Liver (tissue), 3 donors: ENCODE measurements around the gene CDH18.

Experiments
- EGR1 ChIP-seq, 2 donors: IDR thresholded peaks; 2 replicates each; pipeline ENCODE4 v1.6.1; 2016 to 2018; ENCODE audit warnings: antibody characterized with exemption in 2 of 2, low read depth in 2 of 2
- GABPA ChIP-seq, 2 donors: IDR thresholded peaks in 1 of 2; conservative IDR thresholded peaks in 1 of 2; 2 replicates each; pipeline ENCODE4 v1.6.1; 2016; ENCODE audit warnings: antibody characterized with exemption in 2 of 2, mild to moderate bottlenecking in 1 of 2, moderate library complexity in 1 of 2
- TF ChIP-seq, protein P1 (sequence below): fragments of 150-350 bp; IDR thresholded peaks from 2 replicates; pipeline ENCODE4 v1.5.1; 2017; ENCODE audit warnings: improper control_type of control experiment, low read depth, low read length; ENCODE audit not compliant: missing input control
- TF ChIP-seq, protein P2 (sequence below): IDR thresholded peaks from 2 replicates; pipeline ENCODE4 v1.6.1; 2016; ENCODE audit warnings: antibody characterized with exemption, mild to moderate bottlenecking
- donor health status: healthy.
- donor health status: healthy.

GRCh38 chr5:19874811-19875210 is 113.2 kb downstream of the CDH18 start:
- TF ChIP-seq, protein P1, sequence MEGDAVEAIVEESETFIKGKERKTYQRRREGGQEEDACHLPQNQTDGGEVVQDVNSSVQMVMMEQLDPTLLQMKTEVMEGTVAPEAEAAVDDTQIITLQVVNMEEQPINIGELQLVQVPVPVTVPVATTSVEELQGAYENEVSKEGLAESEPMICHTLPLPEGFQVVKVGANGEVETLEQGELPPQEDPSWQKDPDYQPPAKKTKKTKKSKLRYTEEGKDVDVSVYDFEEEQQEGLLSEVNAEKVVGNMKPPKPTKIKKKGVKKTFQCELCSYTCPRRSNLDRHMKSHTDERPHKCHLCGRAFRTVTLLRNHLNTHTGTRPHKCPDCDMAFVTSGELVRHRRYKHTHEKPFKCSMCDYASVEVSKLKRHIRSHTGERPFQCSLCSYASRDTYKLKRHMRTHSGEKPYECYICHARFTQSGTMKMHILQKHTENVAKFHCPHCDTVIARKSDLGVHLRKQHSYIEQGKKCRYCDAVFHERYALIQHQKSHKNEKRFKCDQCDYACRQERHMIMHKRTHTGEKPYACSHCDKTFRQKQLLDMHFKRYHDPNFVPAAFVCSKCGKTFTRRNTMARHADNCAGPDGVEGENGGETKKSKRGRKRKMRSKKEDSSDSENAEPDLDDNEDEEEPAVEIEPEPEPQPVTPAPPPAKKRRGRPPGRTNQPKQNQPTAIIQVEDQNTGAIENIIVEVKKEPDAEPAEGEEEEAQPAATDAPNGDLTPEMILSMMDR = no peak
- TF ChIP-seq GABPA (IDR thresholded peaks at IDR 0.05 in 1 of 2, conservative IDR thresholded peaks at IDR 0.05 in 1 of 2) = no peak
- TF ChIP-seq, protein P2, sequence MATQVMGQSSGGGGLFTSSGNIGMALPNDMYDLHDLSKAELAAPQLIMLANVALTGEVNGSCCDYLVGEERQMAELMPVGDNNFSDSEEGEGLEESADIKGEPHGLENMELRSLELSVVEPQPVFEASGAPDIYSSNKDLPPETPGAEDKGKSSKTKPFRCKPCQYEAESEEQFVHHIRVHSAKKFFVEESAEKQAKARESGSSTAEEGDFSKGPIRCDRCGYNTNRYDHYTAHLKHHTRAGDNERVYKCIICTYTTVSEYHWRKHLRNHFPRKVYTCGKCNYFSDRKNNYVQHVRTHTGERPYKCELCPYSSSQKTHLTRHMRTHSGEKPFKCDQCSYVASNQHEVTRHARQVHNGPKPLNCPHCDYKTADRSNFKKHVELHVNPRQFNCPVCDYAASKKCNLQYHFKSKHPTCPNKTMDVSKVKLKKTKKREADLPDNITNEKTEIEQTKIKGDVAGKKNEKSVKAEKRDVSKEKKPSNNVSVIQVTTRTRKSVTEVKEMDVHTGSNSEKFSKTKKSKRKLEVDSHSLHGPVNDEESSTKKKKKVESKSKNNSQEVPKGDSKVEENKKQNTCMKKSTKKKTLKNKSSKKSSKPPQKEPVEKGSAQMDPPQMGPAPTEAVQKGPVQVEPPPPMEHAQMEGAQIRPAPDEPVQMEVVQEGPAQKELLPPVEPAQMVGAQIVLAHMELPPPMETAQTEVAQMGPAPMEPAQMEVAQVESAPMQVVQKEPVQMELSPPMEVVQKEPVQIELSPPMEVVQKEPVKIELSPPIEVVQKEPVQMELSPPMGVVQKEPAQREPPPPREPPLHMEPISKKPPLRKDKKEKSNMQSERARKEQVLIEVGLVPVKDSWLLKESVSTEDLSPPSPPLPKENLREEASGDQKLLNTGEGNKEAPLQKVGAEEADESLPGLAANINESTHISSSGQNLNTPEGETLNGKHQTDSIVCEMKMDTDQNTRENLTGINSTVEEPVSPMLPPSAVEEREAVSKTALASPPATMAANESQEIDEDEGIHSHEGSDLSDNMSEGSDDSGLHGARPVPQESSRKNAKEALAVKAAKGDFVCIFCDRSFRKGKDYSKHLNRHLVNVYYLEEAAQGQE = no peak
- TF ChIP-seq EGR1 (IDR thresholded peaks at IDR 0.05; ENCODE audit: low read depth in 2 of 2) = no peak
